Ovary (tissue), 9 donors: ENCODE results near the gene CNTN5. TPM values are rescaled to one million over a fixed set of nuclear protein-coding genes. Genes with fewer than 3 reads are reported as not detected.

ENCODE experiments used
- DNase-seq, 5 donors: peaks; one replicate each; pipeline ENCODE4 v3.0.0-alpha.2; 2019 to 2020
- H3K27ac ChIP-seq, 2 donors: fragments of 200-600 bp; one replicate each; pipeline versions ENCODE4 v1.5.1 to v1.8.0; 2019 to 2022
- H3K27me3 ChIP-seq: fragments of 200-600 bp; one replicate; pipeline ENCODE4 v1.8.0; 2022
- H3K36me3 ChIP-seq: fragments of 200-600 bp; sonication (generic); one replicate; pipeline ENCODE4 v1.5.1; 2019
- H3K4me1 ChIP-seq: one replicate; pipeline ENCODE4 v1.8.1; 2013; ENCODE audit warnings: mild to moderate bottlenecking, moderate library complexity; ENCODE audit not compliant: insufficient read depth
- H3K4me3 ChIP-seq: fragments of 200-600 bp; sonication (generic); one replicate; pipeline ENCODE4 v1.5.1; 2017
- H3K9me3 ChIP-seq, 2 donors: fragments of 200-600 bp in 1 of 2; sonication (generic) in 1 of 2; one replicate each; pipeline versions ENCODE4 v1.5.1 to v1.8.1; 2013 to 2019; ENCODE audit warnings: mild to moderate bottlenecking in 1 of 2, moderate library complexity in 1 of 2
- EP300 ChIP-seq: sonication (generic); formaldehyde crosslinking; IDR thresholded peaks from one replicate; pipeline ENCODE4 v1.6.1; 2017; ENCODE audit warnings: antibody characterized with exemption
- POLR2A ChIP-seq: fragments of 450-650 bp; IDR thresholded peaks from one replicate; pipeline ENCODE4 v1.6.1; 2017; ENCODE audit warnings: antibody characterized with exemption, mild to moderate bottlenecking, moderate library complexity
- WGBS, 3 donors: extraction: QIAGEN DNeasy Blood & Tissue Kit in 1 of 3; methylation state at CpG; one replicate each; pipeline versions ENCODE4 v1.1.5 to v1.1.7; 2013 to 2017; 5-methylcytosine and 5-hydroxymethylcytosine counted together
- intact Hi-C, 4 donors: fragments of 100-400 bp; cut with DNase I; formaldehyde crosslinking; loops; one replicate each; pipeline versions ENCODE4 v1.11.0 to v1.15.1; 2022 to 2023
- polyA plus RNA-seq, 2 donors: library from polyadenylated mRNA; stranded (reverse); fragments of 200-250 nt in 1 of 2; fragments of 350-450 nt in 1 of 2; fragmentation: Illumina TruSeq in 1 of 2; extraction: RNeasy Lipid Tissue Mini Kit (QIAGEN cat#74804) in 1 of 2; gene quantifications; one replicate each; pipeline ENCODE4 v1.2.3, GENCODE V29; 2013 to 2014
- total RNA-seq, 7 donors: library from RNA; depleted of rRNA in 2 of 7; stranded (reverse); fragments of >200 nt in 2 of 7; fragmentation: NEBNext Ultra II Directional in 3 of 7; extraction: Animal tissue kit (Norgen Biotek cat#: 25700) in 3 of 7; gene quantifications; one replicate each; pipeline versions ENCODE4 v1.1.0 to v1.2.4, GENCODE V29; 2016 to 2023
- TF ChIP-seq, protein P1 (sequence below), 3 donors: fragments of 450-650 bp in 2 of 3; fragments of 200-600 bp in 1 of 3; IDR thresholded peaks; one replicate each; pipeline versions ENCODE4 v1.5.1 to v1.8.0; 2016 to 2022; ENCODE audit warnings: antibody characterized with exemption in 3 of 3, mild to moderate bottlenecking in 1 of 3
- donor health status: DM: no; HTN: no; CAD: no; lungs with moderate emphysema.
- donor health status: DM: no; HTN: no; CAD: no.
- donor health status: Bipolar disorder and iron deficiency.
- donor health status: DM: yes; HTN: yes; CAD: no.
- donor health status: DM: no; HTN: no; CAD: no.
- donor health status: DM: yes; HTN: yes; CAD: no.

CNTN5 gene
- total and polyA plus RNA-seq, 9 donors: 0.02 to 1.1 (median 0.15) TPM; not detected in 5

DNA sequence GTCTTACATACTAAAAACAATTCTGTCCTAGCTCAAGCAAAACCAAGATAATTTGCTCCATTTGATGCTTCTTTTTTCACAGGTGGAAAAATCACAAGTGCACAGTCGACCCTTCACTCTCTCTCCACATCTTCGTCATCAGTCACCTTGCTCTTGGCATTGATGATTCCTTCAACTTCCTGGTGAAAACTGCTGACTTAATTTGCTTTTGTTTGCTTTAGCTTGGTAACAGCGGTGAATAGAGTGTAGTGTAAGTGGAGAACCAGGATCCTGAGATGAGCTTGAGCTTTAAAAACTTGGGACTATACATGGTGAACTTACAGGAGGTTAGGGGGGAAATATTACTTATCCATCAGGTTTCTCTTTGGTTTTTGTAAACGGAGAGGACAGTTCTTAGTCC lies 1335.3 kb downstream of the CNTN5 start:
- intact Hi-C loops: no loop called here
- no peaks in the 10 kb centered on the region for H3K36me3 ChIP-seq
- DNase-seq: no peak

DNA sequence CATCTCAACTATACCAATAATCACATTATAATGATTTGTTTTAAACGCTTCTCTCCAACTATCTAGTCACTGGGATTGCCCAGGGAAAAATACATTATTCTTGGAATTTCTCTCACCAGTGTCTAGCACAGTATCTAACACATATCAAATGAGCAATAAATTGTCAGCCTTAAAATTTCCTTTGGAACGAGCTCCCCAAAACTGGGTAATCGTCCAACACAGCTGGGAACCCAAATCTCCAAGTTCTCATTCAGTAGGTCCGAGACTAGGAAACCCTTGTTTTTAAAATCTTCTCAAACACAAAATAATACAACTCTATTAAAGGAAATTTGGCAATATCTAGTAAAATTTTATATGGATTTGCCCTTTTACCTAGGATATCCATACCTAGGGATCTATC lies 1338.5 kb downstream of the CNTN5 start:
- intact Hi-C loops: no loop called here
- Histone ChIP-seq H3K4me3 (no peak overlapping the region), H3K9me3 (no peaks in the 10 kb centered on the region), H3K36me3 (no peaks in the 10 kb centered on the region), H3K4me1 (no peaks in the 10 kb centered on the region), H3K27ac (no peak overlapping the region), H3K27me3 (no peaks in the 10 kb centered on the region)
- DNase-seq: no peak
- TF ChIP-seq EP300: no peak
- TF ChIP-seq, protein P1, sequence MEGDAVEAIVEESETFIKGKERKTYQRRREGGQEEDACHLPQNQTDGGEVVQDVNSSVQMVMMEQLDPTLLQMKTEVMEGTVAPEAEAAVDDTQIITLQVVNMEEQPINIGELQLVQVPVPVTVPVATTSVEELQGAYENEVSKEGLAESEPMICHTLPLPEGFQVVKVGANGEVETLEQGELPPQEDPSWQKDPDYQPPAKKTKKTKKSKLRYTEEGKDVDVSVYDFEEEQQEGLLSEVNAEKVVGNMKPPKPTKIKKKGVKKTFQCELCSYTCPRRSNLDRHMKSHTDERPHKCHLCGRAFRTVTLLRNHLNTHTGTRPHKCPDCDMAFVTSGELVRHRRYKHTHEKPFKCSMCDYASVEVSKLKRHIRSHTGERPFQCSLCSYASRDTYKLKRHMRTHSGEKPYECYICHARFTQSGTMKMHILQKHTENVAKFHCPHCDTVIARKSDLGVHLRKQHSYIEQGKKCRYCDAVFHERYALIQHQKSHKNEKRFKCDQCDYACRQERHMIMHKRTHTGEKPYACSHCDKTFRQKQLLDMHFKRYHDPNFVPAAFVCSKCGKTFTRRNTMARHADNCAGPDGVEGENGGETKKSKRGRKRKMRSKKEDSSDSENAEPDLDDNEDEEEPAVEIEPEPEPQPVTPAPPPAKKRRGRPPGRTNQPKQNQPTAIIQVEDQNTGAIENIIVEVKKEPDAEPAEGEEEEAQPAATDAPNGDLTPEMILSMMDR (IDR thresholded peaks at IDR 0.05): no peak
- no peak for TF ChIP-seq POLR2A
- WGBS, 3 donors: 54 to 61% (median 54%) methylated on average over 4 of the region's 4 CpGs

More for the DNA sequence above, 1335.3 kb downstream of the CNTN5 start:
- H3K27me3 ChIP-seq: no peaks in the 10 kb centered on the region
- no peak overlapping the region for H3K27ac ChIP-seq
- H3K9me3 ChIP-seq: no peaks in the 10 kb centered on the region
- WGBS, 3 donors: 76 to 80% (median 77%) methylated on average over 4 of the region's 4 CpGs
- H3K4me3 ChIP-seq: no peak overlapping the region
- TF ChIP-seq POLR2A: no peak
- TF ChIP-seq, protein P1 (IDR thresholded peaks at IDR 0.05): no peak
- TF ChIP-seq EP300: no peak
- H3K4me1 ChIP-seq: no peaks in the 10 kb centered on the region

DNA sequence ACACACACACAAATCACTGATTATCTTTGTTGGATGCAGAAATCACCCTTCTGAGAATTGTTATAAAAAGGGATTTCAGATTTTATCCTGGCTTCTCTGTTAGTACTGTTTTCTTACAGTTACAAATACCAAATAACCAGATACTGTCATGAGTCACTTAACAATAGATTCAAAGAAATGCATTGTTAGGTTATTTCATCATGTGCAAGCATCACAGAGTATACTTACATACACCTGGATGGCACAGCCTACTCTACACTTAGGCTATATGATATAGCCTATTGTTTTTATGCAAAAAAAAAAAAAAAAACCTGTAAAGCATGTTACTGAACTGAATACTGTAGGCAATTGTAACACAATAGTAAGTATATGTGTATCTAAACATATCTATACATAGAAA lies 1347.1 kb downstream of the CNTN5 start:
- no peak for DNase-seq
- intact Hi-C loops: no loop called here

DNA sequence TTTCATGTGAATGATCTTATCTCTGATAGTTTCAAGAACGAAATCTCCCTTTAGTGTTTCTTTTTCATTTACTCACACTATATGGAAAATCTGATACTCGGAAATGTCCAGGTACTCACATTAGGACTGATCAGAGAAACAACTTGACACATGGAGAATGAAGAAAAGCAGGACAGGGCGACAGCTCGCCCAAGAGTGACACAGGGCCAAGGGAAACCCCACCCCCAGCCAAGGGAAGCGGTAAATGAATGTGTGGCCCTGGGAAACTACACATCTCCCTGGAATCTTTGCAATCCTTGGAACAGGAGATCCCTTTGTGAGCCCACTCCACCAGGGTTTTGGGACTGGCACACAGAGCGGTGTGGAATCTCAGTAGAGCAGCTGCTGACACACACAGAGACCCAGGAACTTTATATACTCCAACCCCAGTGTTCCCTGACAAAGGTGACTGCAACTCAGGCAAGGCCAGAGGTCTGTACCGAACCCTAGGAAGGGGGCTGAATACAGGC lies 1362.7 kb downstream of the CNTN5 start:
- Histone ChIP-seq H3K4me1 (no peaks in the 10 kb centered on the region), H3K9me3 (no peaks in the 10 kb centered on the region), H3K4me3 (no peak overlapping the region), H3K27me3 (no peaks in the 10 kb centered on the region), H3K36me3 (no peaks in the 10 kb centered on the region), H3K27ac (no peak overlapping the region)
- WGBS, 3 donors: 76 to 83% (median 76%) methylated on average over 7 of the region's 7 CpGs
- no peak for DNase-seq
- intact Hi-C loops: no loop called here
- TF ChIP-seq POLR2A (no peak), EP300 (no peak)
- TF ChIP-seq, protein P1 (IDR thresholded peaks at IDR 0.05): no peak

More for the DNA sequence above, 1347.1 kb downstream of the CNTN5 start:
- TF ChIP-seq, protein P1 (IDR thresholded peaks at IDR 0.05): no peak
- no peak for TF ChIP-seq POLR2A
- no peak for TF ChIP-seq EP300
- no peaks in the 10 kb centered on the region for H3K27me3 ChIP-seq
- no peaks in the 10 kb centered on the region for H3K9me3 ChIP-seq
- no peaks in the 10 kb centered on the region for H3K4me1 ChIP-seq
- H3K36me3 ChIP-seq: no peaks in the 10 kb centered on the region
- no peak overlapping the region for H3K4me3 ChIP-seq
- H3K27ac ChIP-seq: no peak overlapping the region
